ENCODE results near the gene MTARC2. TPM values are rescaled to one million over a fixed set of nuclear protein-coding genes. Genes with fewer than 3 reads are reported as not detected.

MTARC2 gene
- total RNA-seq, 4 donors from 2014 or later: 24.3 to 40.5 (median 31.9) TPM

GRCh38 chr1:220809704-220810103, 61.6 kb downstream of the MTARC2 start:
- Histone ChIP-seq H3K36me3 (peaks cover 0 to 38% (median 0%) of the 10 kb centered on the region in 3 donors), H3K4me3 (no peak overlapping the region), H3K27me3 (no peaks in the 10 kb centered on the region), H3K27ac (peak overlapping the region in 2 of 4 donors; percentile 74 to 84), H3K4me1 (peaks cover 0 to 23% (median 5%) of the 10 kb centered on the region in 4 donors), H3K9me3 (no peaks in the 10 kb centered on the region)
- TF ChIP-seq CTCF (IDR thresholded peaks at IDR 0.05): no peak
- TF ChIP-seq EP300 (IDR thresholded peaks at IDR 0.05): no peak
- TF ChIP-seq POLR2A (IDR thresholded peaks at IDR 0.05): no peak
- 81 to 87% methylated on average over 8 of the region's 8 CpGs for WGBS, 2 donors
- no peak for DNase-seq (ENCODE audit: low spot score in 2 of 2)

GRCh38 chr1:220810179-220810653, 62.1 kb downstream of the MTARC2 start:
- peak; percentile 73 to 81 for DNase-seq (ENCODE audit: low spot score in 2 of 2)
- peaks cover 0 to 23% (median 5%) of the 10 kb centered on the region in 4 donors for H3K4me1 ChIP-seq
- peak overlapping the region in 1 of 4 donors; percentile 22 for H3K27ac ChIP-seq
- no peaks in the 10 kb centered on the region for H3K9me3 ChIP-seq
- H3K27me3 ChIP-seq: no peaks in the 10 kb centered on the region
- H3K36me3 ChIP-seq: peaks cover 0 to 40% (median 0%) of the 10 kb centered on the region in 3 donors
- 34 to 40% methylated on average over 20 of the region's 20 CpGs for WGBS, 2 donors
- peak overlapping the region in 1 of 4 donors; percentile 9 for H3K4me3 ChIP-seq
- peak; percentile 82 to 89 (median 87) for TF ChIP-seq CTCF (IDR thresholded peaks at IDR 0.05)
- no peak for TF ChIP-seq POLR2A (IDR thresholded peaks at IDR 0.05)
- TF ChIP-seq EP300 (IDR thresholded peaks at IDR 0.05): no peak

GRCh38 chr1:220810963-220811362, 62.8 kb downstream of the MTARC2 start:
- Histone ChIP-seq H3K27ac (peak overlapping the region in 1 of 4 donors; percentile 22), H3K36me3 (peaks cover 0 to 45% (median 0%) of the 10 kb centered on the region in 3 donors), H3K27me3 (no peaks in the 10 kb centered on the region), H3K9me3 (no peaks in the 10 kb centered on the region), H3K4me1 (peaks cover 0 to 23% (median 5%) of the 10 kb centered on the region in 4 donors), H3K4me3 (no peak overlapping the region)
- 59 to 93% methylated on average over 2 of the region's 2 CpGs for WGBS, 2 donors
- DNase-seq (ENCODE audit: low spot score in 2 of 2): no peak
- TF ChIP-seq POLR2A (IDR thresholded peaks at IDR 0.05): no peak
- no peak for TF ChIP-seq CTCF (IDR thresholded peaks at IDR 0.05)
- TF ChIP-seq EP300 (IDR thresholded peaks at IDR 0.05): no peak

GRCh38 chr1:220811695-220812094, 63.6 kb downstream of the MTARC2 start:
- Histone ChIP-seq H3K27ac (no peak overlapping the region), H3K36me3 (peaks cover 0 to 49% (median 0%) of the 10 kb centered on the region in 3 donors), H3K4me3 (no peak overlapping the region), H3K9me3 (no peaks in the 10 kb centered on the region), H3K4me1 (peaks cover 0 to 23% (median 5%) of the 10 kb centered on the region in 4 donors), H3K27me3 (no peaks in the 10 kb centered on the region)
- TF ChIP-seq POLR2A (IDR thresholded peaks at IDR 0.05): no peak
- no peak for TF ChIP-seq EP300 (IDR thresholded peaks at IDR 0.05)
- TF ChIP-seq CTCF (IDR thresholded peaks at IDR 0.05): no peak
- DNase-seq (ENCODE audit: low spot score in 2 of 2): no peak
- WGBS, 2 donors: 89 to 93% methylated on average over 5 of the region's 5 CpGs

- DNase-seq (ENCODE audit: low spot score in 2 of 2): no peak
- Histone ChIP-seq H3K27ac (no peak overlapping the region), H3K4me3 (no peak overlapping the region), H3K9me3 (no peaks in the 10 kb centered on the region), H3K27me3 (no peaks in the 10 kb centered on the region), H3K4me1 (peaks cover 0 to 23% (median 5%) of the 10 kb centered on the region in 4 donors), H3K36me3 (peaks cover 0 to 53% (median 0%) of the 10 kb centered on the region in 3 donors)
- 65 to 89% methylated on average over 6 of the region's 6 CpGs for WGBS, 2 donors
- TF ChIP-seq POLR2A (IDR thresholded peaks at IDR 0.05) (no peak), CTCF (IDR thresholded peaks at IDR 0.05) (no peak), EP300 (IDR thresholded peaks at IDR 0.05) (no peak)
Observed at GRCh38 chr1:220812308-220812707, 64.2 kb downstream of the MTARC2 start.
